Breast epithelium (tissue), 3 donors: ENCODE measurements around the gene MCF2L2.

Experiments used
- POLR2A ChIP-seq: fragments of 450-650 bp; IDR thresholded peaks from one replicate; pipeline ENCODE4 v1.6.1; 2016; ENCODE audit warnings: antibody characterized with exemption, mild to moderate bottlenecking, moderate library complexity
- TF ChIP-seq, protein P1 (sequence below), 3 donors: fragments of 450-650 bp; IDR thresholded peaks; one replicate each; pipeline ENCODE4 v1.5.1; 2016 to 2017; ENCODE audit warnings: antibody characterized with exemption in 3 of 3, mild to moderate bottlenecking in 3 of 3, moderate library complexity in 3 of 3

- TF ChIP-seq, protein P1, sequence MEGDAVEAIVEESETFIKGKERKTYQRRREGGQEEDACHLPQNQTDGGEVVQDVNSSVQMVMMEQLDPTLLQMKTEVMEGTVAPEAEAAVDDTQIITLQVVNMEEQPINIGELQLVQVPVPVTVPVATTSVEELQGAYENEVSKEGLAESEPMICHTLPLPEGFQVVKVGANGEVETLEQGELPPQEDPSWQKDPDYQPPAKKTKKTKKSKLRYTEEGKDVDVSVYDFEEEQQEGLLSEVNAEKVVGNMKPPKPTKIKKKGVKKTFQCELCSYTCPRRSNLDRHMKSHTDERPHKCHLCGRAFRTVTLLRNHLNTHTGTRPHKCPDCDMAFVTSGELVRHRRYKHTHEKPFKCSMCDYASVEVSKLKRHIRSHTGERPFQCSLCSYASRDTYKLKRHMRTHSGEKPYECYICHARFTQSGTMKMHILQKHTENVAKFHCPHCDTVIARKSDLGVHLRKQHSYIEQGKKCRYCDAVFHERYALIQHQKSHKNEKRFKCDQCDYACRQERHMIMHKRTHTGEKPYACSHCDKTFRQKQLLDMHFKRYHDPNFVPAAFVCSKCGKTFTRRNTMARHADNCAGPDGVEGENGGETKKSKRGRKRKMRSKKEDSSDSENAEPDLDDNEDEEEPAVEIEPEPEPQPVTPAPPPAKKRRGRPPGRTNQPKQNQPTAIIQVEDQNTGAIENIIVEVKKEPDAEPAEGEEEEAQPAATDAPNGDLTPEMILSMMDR (IDR thresholded peaks at IDR 0.05): no peak
- TF ChIP-seq POLR2A: no peak
Measured at GRCh38 chr3:183249006-183249718, 179.3 kb downstream of the MCF2L2 start.
